Renal cortex interstitium (tissue), 11 donors: ENCODE measurements around the gene CST1. TPM values are rescaled to one million over a fixed set of nuclear protein-coding genes. Genes with fewer than 3 reads are reported as not detected.
A peak's percentile ranks its signal among the peaks of the same experiment; 100 is the strongest.
"Not testable (repeated sequence)": the region's sequence is repeated elsewhere in the genome, so short reads cannot be mapped to it uniquely, and the experiment has no call there.

Source experiments
- DNase-seq, 11 donors: peaks; one replicate each; pipeline ENCODE4 v3.0.0-alpha.2; 2013; ENCODE audit warnings: low read depth in 9 of 11, low spot score in 4 of 11; ENCODE audit errors: extremely low read depth in 1 of 11
- polyA plus RNA-seq, 3 donors: library from polyadenylated mRNA; unstranded; fragments of 120-200 nt; gene quantifications; one replicate each; pipeline ENCODE4 v1.2.1, GENCODE V29; 2013; ENCODE audit not compliant: insufficient read length in 3 of 3

The CST1 gene
- polyA plus RNA-seq, 3 donors = 0.47 TPM; not detected in 2

GRCh38 chr20:23723659-23724307 lies 27.0 kb downstream of the CST1 start:
- peak in 3 of 11 donors; percentile 6 to 7 (median 6) for DNase-seq

- not testable (repeated sequence) for DNase-seq
Observed at GRCh38 chr20:23722851-23723250, 27.9 kb downstream of the CST1 start.

GRCh38 chr20:23721962-23722361 lies 28.8 kb downstream of the CST1 start:
- DNase-seq = no peak

- not testable (repeated sequence) for DNase-seq
Observed at GRCh38 chr20:23719351-23719750, 31.4 kb downstream of the CST1 start.

- DNase-seq = not testable (repeated sequence)
Observed at GRCh38 chr20:23711778-23712177, 39.0 kb downstream of the CST1 start.

GRCh38 chr20:23710771-23711170 lies 40.0 kb downstream of the CST1 start:
- no peak for DNase-seq

- no peak for DNase-seq
Observed at GRCh38 chr20:23705895-23706294, 44.8 kb downstream of the CST1 start.

GRCh38 chr20:23702021-23702420 lies 48.7 kb downstream of the CST1 start:
- DNase-seq = no peak

- no peak for DNase-seq
Observed at GRCh38 chr20:23700931-23701330, 49.8 kb downstream of the CST1 start.

- DNase-seq = no peak
Observed at GRCh38 chr20:23697947-23698346, 52.8 kb downstream of the CST1 start.

Other genes with a start within 250 kb of the CST1 start
- gene CST9L, start 182.5 kb downstream of the CST1 start, polyA plus RNA-seq = not detected
- gene CST9, start 145.0 kb downstream of the CST1 start, polyA plus RNA-seq = under 1 TPM in 1 of 3 donors, not detected in 2; 0.09 TPM
- gene CST3, start 113.0 kb downstream of the CST1 start, polyA plus RNA-seq = 100 to 1,000 TPM; 120 to 175 (median 175) TPM
- not detected for gene CST4, start 61.9 kb downstream of the CST1 start, polyA plus RNA-seq
- under 1 TPM in 1 of 3 donors, not detected in 2; 0.14 TPM for gene CST2, start 75.8 kb upstream of the CST1 start, polyA plus RNA-seq
- gene CST5, start 128.8 kb upstream of the CST1 start, polyA plus RNA-seq = under 1 TPM; 0.25 to 0.55 (median 0.39) TPM
- under 1 TPM in 1 of 3 donors, not detected in 2; 0.14 TPM for gene GGTLC1, start 237.8 kb upstream of the CST1 start, polyA plus RNA-seq